Progenitor cell of endocrine pancreas (in vitro differentiated cells): ENCODE data around the gene HIPK2. TPM values are rescaled to one million over a fixed set of nuclear protein-coding genes. Genes with fewer than 3 reads are reported as not detected.

ENCODE experiments used
- DNase-seq: peaks from one replicate; pipeline ENCODE4 v3.0.0; 2021; ENCODE audit warnings: low spot score; ENCODE audit not compliant: unreplicated experiment
- H3K27ac Mint-ChIP-seq: 2 replicates; pipeline ENCODE4 v1.8.0; 2021; ENCODE audit warnings: mild to moderate bottlenecking, moderate library complexity, mixed read lengths
- H3K27me3 Mint-ChIP-seq: 2 replicates; pipeline ENCODE4 v1.8.0; 2021; ENCODE audit warnings: mixed read lengths
- H3K36me3 Mint-ChIP-seq: 2 replicates; pipeline ENCODE4 v1.8.0; 2022; ENCODE audit warnings: mixed read lengths; ENCODE audit not compliant: insufficient read depth
- H3K4me1 Mint-ChIP-seq: 2 replicates; pipeline ENCODE4 v1.8.0; 2021; ENCODE audit warnings: low read depth, mixed read lengths
- H3K4me3 Mint-ChIP-seq: 2 replicates; pipeline ENCODE4 v1.8.0; 2021; ENCODE audit warnings: low read depth, mild to moderate bottlenecking, moderate library complexity, mixed read lengths
- H3K9me3 Mint-ChIP-seq: 2 replicates; pipeline ENCODE4 v1.8.0; 2021; ENCODE audit warnings: low read depth, mixed read lengths
- total RNA-seq: library from RNA; stranded (reverse); gene quantifications from 2 replicates; pipeline ENCODE4 v1.2.1, GENCODE V29; 2021
- TF ChIP-seq, protein P1 (sequence below): fragments of 200-600 bp; sonication (generic); IDR thresholded peaks from one replicate; pipeline ENCODE4 v1.5.0; 2021; ENCODE audit warnings: antibody characterized with exemption, mild to moderate bottlenecking; ENCODE audit not compliant: unreplicated experiment

Gene HIPK2
- total RNA-seq, 1 donor from 2014 or later = 146 TPM

DNA sequence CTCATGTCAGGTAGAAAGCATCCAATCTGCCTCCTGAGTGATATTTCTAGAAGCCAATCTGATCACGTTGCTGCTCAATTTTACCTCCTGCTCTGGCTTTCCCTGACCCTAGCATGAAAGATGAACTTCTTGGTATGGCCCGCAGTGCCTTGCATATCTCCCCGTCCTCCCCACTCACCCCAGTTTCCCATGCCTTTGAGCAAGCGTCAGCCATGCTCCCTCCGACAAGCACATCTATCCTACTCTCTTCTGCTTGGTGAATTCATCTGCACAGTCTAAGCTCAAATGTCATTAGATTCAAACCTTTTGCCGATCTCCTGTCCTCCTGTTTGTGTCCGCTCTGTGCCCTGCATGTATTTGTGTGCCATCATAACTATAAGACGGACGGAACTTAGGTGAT, 45.1 kb upstream of the HIPK2 start:
- Mint-ChIP-seq H3K4me1 (no peaks in the 10 kb centered on the region), H3K9me3 (no peaks in the 10 kb centered on the region), H3K27ac (no peak overlapping the region), H3K4me3 (no peak overlapping the region), H3K27me3 (no peaks in the 10 kb centered on the region), H3K36me3 (peaks cover 1% of the 10 kb centered on the region)
- no peak for DNase-seq
- TF ChIP-seq, protein P1, sequence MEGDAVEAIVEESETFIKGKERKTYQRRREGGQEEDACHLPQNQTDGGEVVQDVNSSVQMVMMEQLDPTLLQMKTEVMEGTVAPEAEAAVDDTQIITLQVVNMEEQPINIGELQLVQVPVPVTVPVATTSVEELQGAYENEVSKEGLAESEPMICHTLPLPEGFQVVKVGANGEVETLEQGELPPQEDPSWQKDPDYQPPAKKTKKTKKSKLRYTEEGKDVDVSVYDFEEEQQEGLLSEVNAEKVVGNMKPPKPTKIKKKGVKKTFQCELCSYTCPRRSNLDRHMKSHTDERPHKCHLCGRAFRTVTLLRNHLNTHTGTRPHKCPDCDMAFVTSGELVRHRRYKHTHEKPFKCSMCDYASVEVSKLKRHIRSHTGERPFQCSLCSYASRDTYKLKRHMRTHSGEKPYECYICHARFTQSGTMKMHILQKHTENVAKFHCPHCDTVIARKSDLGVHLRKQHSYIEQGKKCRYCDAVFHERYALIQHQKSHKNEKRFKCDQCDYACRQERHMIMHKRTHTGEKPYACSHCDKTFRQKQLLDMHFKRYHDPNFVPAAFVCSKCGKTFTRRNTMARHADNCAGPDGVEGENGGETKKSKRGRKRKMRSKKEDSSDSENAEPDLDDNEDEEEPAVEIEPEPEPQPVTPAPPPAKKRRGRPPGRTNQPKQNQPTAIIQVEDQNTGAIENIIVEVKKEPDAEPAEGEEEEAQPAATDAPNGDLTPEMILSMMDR = no peak

DNA sequence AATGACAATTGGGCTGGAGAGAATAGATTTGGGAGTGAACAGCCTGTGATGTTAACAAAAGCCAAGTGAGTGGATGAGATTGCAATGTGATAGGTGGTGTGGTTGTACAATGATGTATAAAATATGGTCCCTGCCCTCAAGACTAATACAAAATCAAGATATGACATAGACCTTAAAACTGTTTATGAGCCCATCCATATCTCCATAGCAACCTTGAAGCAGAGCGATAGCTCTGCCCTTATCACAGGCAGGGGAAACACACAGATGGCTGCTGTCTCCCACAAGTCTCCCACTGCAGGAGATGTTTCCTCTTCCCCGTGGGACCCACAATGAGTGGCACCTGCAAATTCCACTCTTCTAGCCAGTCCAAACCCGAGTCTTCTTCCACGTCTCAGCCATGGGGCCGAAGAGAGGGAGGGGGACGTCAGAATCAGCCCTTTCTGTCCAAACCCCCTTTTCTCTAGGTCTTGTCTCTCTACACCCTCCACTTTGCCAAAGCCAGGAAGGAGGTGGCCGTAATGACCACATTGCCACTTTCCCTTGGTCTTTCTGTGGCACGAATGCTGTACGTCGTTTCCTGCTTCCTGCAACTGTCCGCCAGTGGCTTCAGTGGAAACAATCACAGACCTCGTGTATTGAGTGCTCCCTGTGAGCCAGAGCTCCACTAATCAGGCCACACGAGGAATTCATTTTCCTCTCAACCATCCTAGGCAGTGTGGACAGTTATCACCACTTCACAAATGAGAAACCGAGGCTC, 43.7 kb upstream of the HIPK2 start:
- H3K27me3 Mint-ChIP-seq = no peaks in the 10 kb centered on the region
- H3K4me1 Mint-ChIP-seq = no peaks in the 10 kb centered on the region
- H3K9me3 Mint-ChIP-seq = peaks cover 4% of the 10 kb centered on the region
- no peaks in the 10 kb centered on the region for H3K36me3 Mint-ChIP-seq
- TF ChIP-seq, protein P1 = no peak
- DNase-seq = no peak
- no peak overlapping the region for H3K4me3 Mint-ChIP-seq
- H3K27ac Mint-ChIP-seq = no peak overlapping the region

DNA sequence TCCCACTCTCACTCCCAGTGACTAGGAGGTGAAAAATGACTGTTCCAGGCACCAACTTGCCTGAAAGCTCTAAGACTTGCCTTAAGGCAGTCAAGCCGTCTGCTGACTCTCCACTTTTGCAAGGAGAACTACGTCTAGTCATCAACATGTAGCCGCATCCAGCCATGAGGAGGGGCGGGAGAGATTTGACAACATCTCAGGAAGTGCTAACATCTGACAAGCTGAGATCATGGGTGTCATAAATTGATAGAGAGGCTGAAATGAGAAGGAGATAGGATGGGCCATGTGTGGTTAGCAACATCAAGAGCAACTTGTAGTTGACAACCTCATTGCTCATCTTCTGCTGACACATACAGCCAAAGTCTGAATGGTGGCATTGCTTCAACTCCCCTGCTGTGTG, 42.3 kb upstream of the HIPK2 start:
- Mint-ChIP-seq H3K4me3 (no peak overlapping the region), H3K36me3 (no peaks in the 10 kb centered on the region), H3K27me3 (peaks cover 5% of the 10 kb centered on the region), H3K9me3 (peaks cover 4% of the 10 kb centered on the region), H3K27ac (no peak overlapping the region), H3K4me1 (no peaks in the 10 kb centered on the region)
- TF ChIP-seq, protein P1 = no peak
- no peak for DNase-seq

DNA sequence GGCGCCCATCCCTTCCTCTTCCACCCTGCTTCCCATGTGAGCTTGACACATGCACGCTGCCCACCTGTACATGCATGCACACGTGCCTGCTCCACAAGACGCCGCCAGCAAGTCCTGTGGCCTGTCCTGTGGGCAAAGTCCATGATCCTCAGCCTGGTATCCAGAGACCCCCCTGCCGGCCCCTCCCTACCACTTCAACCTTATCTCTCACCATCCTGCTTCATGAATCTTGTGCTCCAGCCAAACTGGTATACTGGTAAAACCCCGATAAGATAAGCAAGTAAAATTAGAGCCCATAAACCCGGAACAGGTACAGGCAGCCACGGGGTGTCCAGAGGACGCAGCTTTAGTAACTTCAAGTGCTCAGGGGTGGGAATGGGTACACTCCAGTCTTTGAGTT, 39.5 kb upstream of the HIPK2 start:
- Mint-ChIP-seq H3K4me3 (no peak overlapping the region), H3K27ac (no peak overlapping the region), H3K27me3 (peaks cover 5% of the 10 kb centered on the region), H3K36me3 (no peaks in the 10 kb centered on the region), H3K9me3 (peaks cover 4% of the 10 kb centered on the region), H3K4me1 (no peaks in the 10 kb centered on the region)
- no peak for DNase-seq
- TF ChIP-seq, protein P1 = no peak

DNA sequence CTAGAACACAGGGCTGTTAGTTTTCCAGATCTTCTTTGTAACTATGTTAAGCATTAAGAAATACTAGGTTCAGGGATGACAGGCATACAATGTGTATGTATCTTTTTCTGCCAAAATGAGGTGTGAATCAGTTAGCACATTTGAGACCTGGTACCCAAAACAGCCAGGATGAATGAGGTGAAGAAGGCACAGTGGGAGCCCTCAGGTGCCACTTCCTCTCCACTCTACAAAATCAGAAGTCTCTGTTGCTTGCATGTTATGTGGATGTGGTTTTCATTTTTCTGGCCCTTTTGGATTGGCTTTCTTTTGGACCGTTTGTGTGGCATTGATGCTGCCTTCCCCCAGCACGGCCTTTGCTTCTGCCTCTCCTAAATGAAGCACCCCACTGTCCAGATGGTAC, 35.9 kb upstream of the HIPK2 start:
- Mint-ChIP-seq H3K4me1 (no peaks in the 10 kb centered on the region), H3K27me3 (peaks cover 5% of the 10 kb centered on the region), H3K9me3 (peaks cover 4% of the 10 kb centered on the region), H3K27ac (no peak overlapping the region), H3K4me3 (no peak overlapping the region), H3K36me3 (no peaks in the 10 kb centered on the region)
- TF ChIP-seq, protein P1 = no peak
- DNase-seq = no peak
